A549 (cell line): ENCODE results near the gene MIS18A.

Experiments used
- POLR2A ChIP-seq: IDR thresholded peaks from 2 replicates; pipeline ENCODE4 v1.6.1; 2012; ENCODE audit warnings: mild to moderate bottlenecking, low read length
- TF ChIP-seq, protein P1 (sequence below): IDR thresholded peaks from 2 replicates; pipeline ENCODE4 v1.6.1; 2012; ENCODE audit warnings: low read depth, borderline replicate concordance

DNA sequence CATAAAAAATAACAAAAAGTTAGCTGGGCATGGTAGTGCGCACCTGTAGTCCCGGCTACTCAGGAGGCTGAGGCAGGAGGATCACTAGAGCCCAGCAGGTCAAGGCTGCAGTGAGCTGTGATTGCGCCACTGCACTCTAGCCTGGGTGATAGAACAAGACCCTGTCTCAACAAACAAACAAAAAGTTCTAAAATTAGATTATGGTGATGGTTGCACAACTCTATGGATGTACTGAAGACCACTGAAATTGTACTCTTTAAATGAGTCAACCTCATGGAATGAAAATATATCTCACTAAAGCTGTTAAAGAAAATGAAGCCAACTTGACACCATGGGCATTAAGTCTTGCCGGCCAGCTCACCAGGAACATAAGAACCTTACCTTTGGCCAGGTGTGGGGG is 28.9 kb upstream of the MIS18A start:
- no peak for TF ChIP-seq POLR2A
- TF ChIP-seq, protein P1, sequence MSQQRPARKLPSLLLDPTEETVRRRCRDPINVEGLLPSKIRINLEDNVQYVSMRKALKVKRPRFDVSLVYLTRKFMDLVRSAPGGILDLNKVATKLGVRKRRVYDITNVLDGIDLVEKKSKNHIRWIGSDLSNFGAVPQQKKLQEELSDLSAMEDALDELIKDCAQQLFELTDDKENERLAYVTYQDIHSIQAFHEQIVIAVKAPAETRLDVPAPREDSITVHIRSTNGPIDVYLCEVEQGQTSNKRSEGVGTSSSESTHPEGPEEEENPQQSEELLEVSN: no peak
